Suprapubic skin (tissue), 4 donors: ENCODE data around the gene RASSF8. TPM values are rescaled to one million over a fixed set of nuclear protein-coding genes. Genes with fewer than 3 reads are reported as not detected.
"Not testable (repeated sequence)": the region's sequence is repeated elsewhere in the genome, so short reads cannot be mapped to it uniquely, and the experiment has no call there.

ENCODE experiments used
- DNase-seq, 2 donors: peaks; one replicate each; pipeline ENCODE4 v3.0.0-alpha.2; 2019; ENCODE audit warnings: low spot score in 2 of 2
- H3K27ac ChIP-seq: fragments of 200-600 bp; sonication (generic); one replicate; pipeline ENCODE4 v1.5.1; 2019
- H3K27me3 ChIP-seq: fragments of 200-600 bp; sonication (generic); one replicate; pipeline ENCODE4 v1.5.1; 2019
- H3K36me3 ChIP-seq: fragments of 200-600 bp; sonication (generic); one replicate; pipeline ENCODE4 v1.5.1; 2019
- H3K4me1 ChIP-seq: fragments of 200-600 bp; sonication (generic); one replicate; pipeline ENCODE4 v1.5.1; 2019
- H3K4me3 ChIP-seq: fragments of 200-600 bp; sonication (generic); one replicate; pipeline ENCODE4 v1.5.1; 2019; ENCODE audit warnings: mild to moderate bottlenecking
- H3K9me3 ChIP-seq: fragments of 200-600 bp; sonication (generic); one replicate; pipeline ENCODE4 v1.5.1; 2019
- CTCF ChIP-seq, 2 donors: fragments of 200-600 bp in 1 of 2; fragments of 450-650 bp in 1 of 2; sonication (generic) in 1 of 2; IDR thresholded peaks; one replicate each; pipeline ENCODE4 v1.5.1; 2016 to 2019; ENCODE audit warnings: antibody characterized with exemption in 2 of 2, mild to moderate bottlenecking in 1 of 2, moderate library complexity in 1 of 2
- EP300 ChIP-seq: sonication (generic); formaldehyde crosslinking; IDR thresholded peaks from one replicate; pipeline ENCODE4 v1.6.1; 2017; ENCODE audit warnings: antibody characterized with exemption
- POLR2A ChIP-seq, 2 donors: fragments of 450-650 bp; IDR thresholded peaks; one replicate each; pipeline ENCODE4 v1.6.1; 2017; ENCODE audit warnings: antibody characterized with exemption in 2 of 2, mild to moderate bottlenecking in 2 of 2, moderate library complexity in 2 of 2
- POLR2AphosphoS5 ChIP-seq, 3 donors: sonication (generic); formaldehyde crosslinking; IDR thresholded peaks; one replicate each; pipeline ENCODE4 v1.6.1; 2017; ENCODE audit warnings: antibody characterized with exemption in 3 of 3
- WGBS: methylation state at CpG from one replicate; pipeline ENCODE4 v1.1.5; 2018; 5-methylcytosine and 5-hydroxymethylcytosine counted together
- total RNA-seq, 4 donors: library from RNA; depleted of rRNA; stranded (reverse); fragments of >200 nt; gene quantifications; one replicate each; pipeline ENCODE4 v1.1.0, GENCODE V29; 2016

RASSF8 gene
- total RNA-seq, 4 donors from 2014 or later: 5.4 to 14.2 (median 6.1) TPM

GRCh38 chr12:26054383-26054782 is 95.9 kb downstream of the RASSF8 start:
- WGBS: 84% methylated on average over 4 of the region's 4 CpGs

GRCh38 chr12:26055087-26055486 is 96.6 kb downstream of the RASSF8 start:
- WGBS: 96% methylated on average over 2 of the region's 2 CpGs
- Histone ChIP-seq H3K4me3 (no peak overlapping the region), H3K4me1 (peaks cover 3% of the 10 kb centered on the region), H3K27me3 (no peaks in the 10 kb centered on the region), H3K9me3 (no peaks in the 10 kb centered on the region), H3K27ac (no peak overlapping the region), H3K36me3 (no peaks in the 10 kb centered on the region)
- no peak for TF ChIP-seq POLR2AphosphoS5 (IDR thresholded peaks at IDR 0.05)
- no peak for TF ChIP-seq CTCF (IDR thresholded peaks at IDR 0.05)
- no peak for TF ChIP-seq EP300
- TF ChIP-seq POLR2A (IDR thresholded peaks at IDR 0.05): no peak
- no peak for DNase-seq

More at GRCh38 chr12:26054383-26054782, 95.9 kb downstream of the RASSF8 start:
- Histone ChIP-seq H3K36me3 (no peaks in the 10 kb centered on the region), H3K9me3 (no peaks in the 10 kb centered on the region), H3K27me3 (no peaks in the 10 kb centered on the region), H3K27ac (no peak overlapping the region), H3K4me1 (peaks cover 3% of the 10 kb centered on the region), H3K4me3 (no peak overlapping the region)
- TF ChIP-seq POLR2A (IDR thresholded peaks at IDR 0.05) (no peak), CTCF (IDR thresholded peaks at IDR 0.05) (no peak), EP300 (no peak), POLR2AphosphoS5 (IDR thresholded peaks at IDR 0.05) (no peak)
- DNase-seq: no peak

GRCh38 chr12:26056335-26056734 is 97.9 kb downstream of the RASSF8 start:
- H3K4me3 ChIP-seq: no peak overlapping the region
- H3K9me3 ChIP-seq: no peaks in the 10 kb centered on the region
- no peak for DNase-seq
- H3K27me3 ChIP-seq: no peaks in the 10 kb centered on the region
- no peaks in the 10 kb centered on the region for H3K36me3 ChIP-seq
- WGBS: 47% methylated on average over 1 of the region's 1 CpG
- peaks cover 3% of the 10 kb centered on the region for H3K4me1 ChIP-seq
- TF ChIP-seq POLR2A (IDR thresholded peaks at IDR 0.05): no peak
- TF ChIP-seq EP300: no peak
- no peak for TF ChIP-seq POLR2AphosphoS5 (IDR thresholded peaks at IDR 0.05)
- no peak overlapping the region for H3K27ac ChIP-seq

GRCh38 chr12:26057271-26057670 is 98.8 kb downstream of the RASSF8 start:
- not testable (repeated sequence) for H3K27me3 ChIP-seq, DNase-seq, H3K9me3 ChIP-seq, H3K4me3 ChIP-seq, H3K4me1 ChIP-seq, H3K27ac ChIP-seq, H3K36me3 ChIP-seq
- WGBS: 99% methylated on average over 6 of the region's 6 CpGs

- 98% methylated on average over 8 of the region's 8 CpGs for WGBS
- Histone ChIP-seq H3K4me3 (no peak overlapping the region), H3K4me1 (peaks cover 3% of the 10 kb centered on the region), H3K27ac (no peak overlapping the region), H3K27me3 (no peaks in the 10 kb centered on the region), H3K36me3 (no peaks in the 10 kb centered on the region), H3K9me3 (no peaks in the 10 kb centered on the region)
- no peak for TF ChIP-seq CTCF (IDR thresholded peaks at IDR 0.05)
- TF ChIP-seq POLR2AphosphoS5 (IDR thresholded peaks at IDR 0.05): no peak
- no peak for TF ChIP-seq EP300
- TF ChIP-seq POLR2A (IDR thresholded peaks at IDR 0.05): no peak
- DNase-seq: no peak
Measured at GRCh38 chr12:26058308-26058707, 99.8 kb downstream of the RASSF8 start.

- 58% methylated on average over 1 of the region's 1 CpG for WGBS
- H3K27me3 ChIP-seq: no peaks in the 10 kb centered on the region
- H3K9me3 ChIP-seq: no peaks in the 10 kb centered on the region
- DNase-seq: no peak
- H3K4me3 ChIP-seq: no peak overlapping the region
- TF ChIP-seq EP300 (no peak), CTCF (IDR thresholded peaks at IDR 0.05) (no peak), POLR2AphosphoS5 (IDR thresholded peaks at IDR 0.05) (no peak), POLR2A (IDR thresholded peaks at IDR 0.05) (no peak)
- no peak overlapping the region for H3K27ac ChIP-seq
- H3K36me3 ChIP-seq: no peaks in the 10 kb centered on the region
- H3K4me1 ChIP-seq: no peaks in the 10 kb centered on the region
Measured at GRCh38 chr12:26058818-26059217, 100.3 kb downstream of the RASSF8 start.
